Measurements from ENCODE around the gene TRIOBP.
A peak's percentile ranks its signal among the peaks of the same experiment; 100 is the strongest.
"Not testable (repeated sequence)": the region's sequence is repeated elsewhere in the genome, so short reads cannot be mapped to it uniquely, and the experiment has no call there.

Gene TRIOBP

GRCh38 chr22:37696260-37696656 is 590 bp upstream of the TRIOBP start:
- not testable (repeated sequence) for DNase-seq

DNA sequence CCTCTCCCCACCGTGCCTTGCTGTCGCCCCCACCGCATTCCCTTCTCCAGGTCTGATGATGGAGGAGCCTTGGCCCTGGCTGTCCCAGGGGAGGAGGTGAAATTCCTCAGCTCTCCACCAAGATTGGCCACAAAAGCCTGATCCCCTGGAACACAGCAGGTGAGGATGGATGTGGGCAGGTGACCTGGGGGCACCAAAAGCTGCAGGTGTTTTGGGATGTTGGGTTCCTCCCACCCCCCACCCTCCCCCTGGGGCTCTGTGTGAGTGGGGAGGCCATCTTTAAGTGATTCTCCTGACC is 639 bp downstream of the TRIOBP start:
- DNase-seq, result no peak

GRCh38 chr22:37701141-37701786 is 4.4 kb downstream of the TRIOBP start:
- no peak for DNase-seq

DNA sequence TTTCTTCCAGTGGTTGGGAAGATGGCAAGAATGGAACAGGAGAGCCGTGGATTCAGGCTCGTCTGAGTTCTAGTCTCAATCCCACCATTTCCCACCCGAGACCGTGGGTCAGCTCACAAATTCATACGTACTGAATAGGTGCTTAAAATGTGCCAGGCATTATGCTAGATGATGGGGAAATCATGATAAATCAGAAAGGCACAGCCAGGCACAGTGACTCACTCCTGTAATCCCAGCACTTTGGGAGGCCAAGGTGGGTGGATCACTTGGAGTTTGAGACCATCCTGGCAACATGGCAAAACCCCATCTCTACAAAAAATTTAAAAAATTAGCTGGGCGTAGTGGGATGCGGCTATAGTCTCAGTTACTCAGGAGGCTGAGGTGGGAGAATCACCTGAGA is 7.1 kb downstream of the TRIOBP start:
- DNase-seq, result no peak

- no peak for DNase-seq
These were observed 7.8 kb downstream of the TRIOBP start for GRCh38 chr22:37704645-37705044.

DNA sequence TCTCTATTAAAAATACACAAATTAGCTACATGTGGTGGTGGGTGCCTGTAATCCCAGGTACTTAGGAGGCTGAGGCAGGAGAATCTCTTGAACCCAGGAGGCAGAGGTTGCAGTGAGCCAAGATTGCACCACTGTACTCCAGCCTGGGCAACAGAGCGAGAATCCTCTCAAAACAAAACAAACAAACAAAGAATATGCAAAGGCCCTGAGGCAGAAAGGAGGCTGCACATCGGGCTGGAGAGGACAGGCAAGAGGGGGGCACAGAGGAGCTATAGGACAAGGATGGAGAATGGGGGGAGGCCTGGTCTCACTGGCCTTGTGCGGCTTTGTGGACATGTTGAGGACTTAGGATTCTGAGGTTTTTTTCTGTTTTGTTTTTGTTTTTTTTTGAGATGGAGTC is 8.4 kb downstream of the TRIOBP start:
- DNase-seq, result no peak

DNA sequence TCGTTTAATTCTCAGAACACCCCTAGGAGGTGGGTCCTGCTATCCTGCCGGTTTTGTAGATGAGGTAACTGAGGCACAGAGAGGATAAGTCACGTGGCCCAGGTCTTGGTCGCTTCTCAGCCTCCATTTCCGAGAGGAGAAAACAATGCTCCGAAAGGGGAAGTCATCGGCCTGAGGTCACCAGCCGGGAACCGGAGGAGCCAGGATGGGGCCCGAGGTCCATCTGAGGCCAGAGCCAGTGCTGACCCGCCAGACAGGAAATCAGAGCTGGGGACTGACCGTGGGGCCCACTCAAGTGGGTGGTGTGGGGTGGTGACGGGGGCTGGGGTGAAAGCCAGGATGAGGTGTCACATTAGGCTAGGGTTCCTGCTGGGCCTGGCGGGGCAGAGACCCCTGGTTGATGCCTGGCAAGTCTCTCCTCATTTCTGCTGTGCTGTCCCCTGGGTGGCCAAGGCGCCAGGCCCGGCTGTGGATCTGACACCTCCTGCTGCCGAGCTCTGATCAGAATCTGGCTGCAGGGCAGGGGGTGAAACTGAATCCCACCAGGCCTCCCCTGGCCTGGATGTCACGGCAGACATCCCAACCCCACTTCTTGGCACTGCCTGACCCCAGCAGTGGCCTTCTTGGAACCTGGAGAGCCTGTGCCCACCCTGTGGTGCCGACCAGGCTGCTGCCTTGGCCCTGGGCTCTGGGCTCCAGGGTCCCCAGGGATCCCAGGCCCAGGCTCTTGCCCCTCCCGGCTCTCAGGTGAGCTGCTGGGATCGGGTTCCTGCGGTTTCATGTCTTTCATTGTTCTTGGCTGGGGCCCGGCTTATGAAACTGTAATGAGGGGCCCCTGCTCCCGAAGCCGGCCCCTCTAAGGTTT is 12.0 kb downstream of the TRIOBP start:
- DNase-seq, result peak; percentile 74

DNA sequence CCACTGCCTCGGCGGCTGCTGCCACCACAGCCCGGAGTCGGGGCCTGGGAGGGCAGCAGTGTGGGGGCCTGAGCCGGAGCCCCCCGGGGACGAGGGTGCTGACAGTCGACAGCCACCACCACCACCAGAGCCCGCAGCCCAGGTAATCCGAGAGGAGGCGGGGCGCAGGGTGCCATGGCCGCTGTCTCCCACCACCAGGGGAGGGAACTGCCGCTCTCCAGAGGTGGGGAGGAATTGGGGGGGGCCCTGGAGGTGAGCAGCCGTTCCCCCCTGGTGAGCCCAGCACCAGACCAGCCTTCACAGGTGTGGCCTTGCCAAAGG is 12.6 kb downstream of the TRIOBP start:
- peak; percentile 74 for DNase-seq

GRCh38 chr22:37710675-37711074 is 13.8 kb downstream of the TRIOBP start:
- no peak for DNase-seq

DNA sequence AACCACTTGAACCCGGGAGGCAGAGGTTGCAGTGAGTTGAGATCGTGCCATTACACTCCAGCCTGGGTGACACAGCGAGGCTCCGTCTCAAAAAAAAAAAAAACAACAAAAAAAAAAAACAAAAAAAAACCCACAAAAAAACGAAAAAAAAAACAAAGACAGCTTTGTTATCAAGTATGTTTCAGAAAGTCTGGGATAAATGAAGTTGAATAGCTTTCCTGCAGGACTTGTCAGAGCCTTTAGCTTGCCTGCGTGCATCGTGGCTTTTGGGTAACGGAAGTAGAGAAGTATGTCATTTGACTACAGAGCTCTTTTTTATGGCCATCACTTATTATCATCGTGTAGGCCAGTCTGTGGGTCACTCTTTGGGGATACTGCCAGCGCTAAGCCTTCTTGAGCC is 14.6 kb downstream of the TRIOBP start:
- no peak for DNase-seq

DNA sequence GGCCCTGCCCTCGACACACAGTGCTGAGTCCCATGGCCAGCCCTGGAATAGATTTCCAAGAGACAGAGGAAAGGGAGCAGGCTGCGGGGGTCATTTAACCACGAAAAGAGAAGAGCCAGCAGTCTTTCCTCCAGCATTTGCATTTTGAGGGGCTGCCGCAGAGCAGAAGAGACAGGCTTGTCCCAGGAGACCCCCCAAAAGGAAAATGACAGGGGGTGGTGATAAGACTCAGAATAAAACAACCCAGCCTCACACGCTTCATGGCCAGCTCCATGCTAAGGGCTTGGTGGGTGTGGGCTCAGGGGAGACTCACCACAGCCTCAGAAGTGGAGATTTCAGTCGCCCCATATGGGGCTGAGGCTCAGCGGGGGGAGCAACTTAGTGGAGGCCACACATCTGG is 16.9 kb downstream of the TRIOBP start:
- no peak for DNase-seq

GRCh38 chr22:37714634-37715033 is 17.8 kb downstream of the TRIOBP start:
- DNase-seq, result no peak

GRCh38 chr22:37715760-37716159 is 18.9 kb downstream of the TRIOBP start:
- DNase-seq, result no peak

DNA sequence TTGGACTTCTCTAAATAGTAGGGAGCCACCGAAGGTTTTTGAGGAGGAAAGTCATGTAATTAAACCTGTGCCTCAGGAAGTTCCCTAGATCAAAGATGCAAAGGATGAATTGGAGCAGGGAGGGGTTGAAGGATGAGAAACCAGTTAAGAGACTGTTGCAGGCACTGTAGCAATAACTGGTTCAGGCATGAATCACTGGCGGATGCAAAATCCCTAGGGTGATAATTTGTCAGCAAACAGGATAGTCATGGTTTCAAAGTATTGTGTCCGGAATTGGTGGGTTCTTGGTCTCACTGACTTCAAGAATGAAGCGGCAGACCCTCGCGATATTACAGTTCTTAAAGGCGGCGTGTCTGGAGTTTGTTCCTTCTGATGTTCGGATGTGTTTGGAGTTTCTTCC is 19.9 kb downstream of the TRIOBP start:
- no peak for DNase-seq

- not testable (repeated sequence) for DNase-seq
These were observed 20.4 kb downstream of the TRIOBP start for GRCh38 chr22:37717235-37717634.

GRCh38 chr22:37717746-37718305 is 21.0 kb downstream of the TRIOBP start:
- not testable (repeated sequence) for DNase-seq

GRCh38 chr22:37725551-37726240 is 28.8 kb downstream of the TRIOBP start:
- no peak for DNase-seq

DNA sequence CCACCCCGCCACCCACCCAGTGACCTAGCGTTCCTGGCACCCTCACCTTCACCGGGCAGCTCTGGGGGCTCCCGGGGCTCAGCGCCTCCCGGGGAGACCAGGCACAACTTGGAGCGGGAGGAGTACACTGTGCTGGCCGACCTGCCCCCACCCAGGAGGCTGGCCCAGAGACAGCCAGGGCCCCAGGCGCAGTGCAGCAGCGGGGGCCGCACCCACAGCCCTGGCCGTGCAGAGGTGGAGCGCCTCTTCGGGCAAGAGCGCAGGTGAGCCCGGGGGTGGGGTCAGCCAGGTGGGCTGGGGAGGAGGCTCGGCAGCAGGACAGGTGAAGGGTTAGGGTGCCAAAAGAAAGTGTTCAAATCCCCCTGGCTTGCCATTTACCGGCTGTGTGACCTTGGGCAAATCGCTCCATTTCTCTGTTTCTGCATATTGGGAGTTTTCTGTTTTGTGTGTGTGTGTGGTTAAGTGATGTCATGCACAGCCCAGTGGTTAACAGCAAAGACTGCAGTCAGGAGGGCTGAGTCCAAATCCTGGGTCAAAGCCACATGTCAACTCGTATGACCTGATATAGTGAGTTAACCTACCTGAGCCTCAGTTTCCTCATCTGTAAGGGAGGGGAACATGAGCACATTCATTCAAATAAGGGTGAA is 29.5 kb downstream of the TRIOBP start:
- DNase-seq, result no peak

DNA sequence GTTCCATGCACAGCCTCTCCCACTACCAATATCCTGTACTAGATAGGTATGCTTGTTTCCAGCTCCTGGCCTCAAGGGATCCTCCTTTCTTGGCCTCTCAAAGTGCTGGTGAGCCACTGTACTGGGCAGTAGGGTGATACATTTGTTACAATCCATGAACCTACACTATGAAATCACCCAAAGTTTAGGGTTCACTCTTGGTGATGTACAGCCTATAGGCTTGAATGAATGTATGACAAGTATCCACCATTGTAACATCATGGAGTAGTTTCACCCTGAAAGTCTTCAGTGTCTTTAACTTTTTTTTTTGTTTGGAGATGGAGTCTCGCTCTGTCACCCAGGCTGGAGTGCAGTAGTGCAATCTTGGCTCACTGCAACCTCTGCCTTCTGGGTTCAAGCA is 31.8 kb downstream of the TRIOBP start:
- no peak for DNase-seq

- DNase-seq, result no peak
These were observed 35.1 kb downstream of the TRIOBP start for GRCh38 chr22:37731804-37732471.

DNA sequence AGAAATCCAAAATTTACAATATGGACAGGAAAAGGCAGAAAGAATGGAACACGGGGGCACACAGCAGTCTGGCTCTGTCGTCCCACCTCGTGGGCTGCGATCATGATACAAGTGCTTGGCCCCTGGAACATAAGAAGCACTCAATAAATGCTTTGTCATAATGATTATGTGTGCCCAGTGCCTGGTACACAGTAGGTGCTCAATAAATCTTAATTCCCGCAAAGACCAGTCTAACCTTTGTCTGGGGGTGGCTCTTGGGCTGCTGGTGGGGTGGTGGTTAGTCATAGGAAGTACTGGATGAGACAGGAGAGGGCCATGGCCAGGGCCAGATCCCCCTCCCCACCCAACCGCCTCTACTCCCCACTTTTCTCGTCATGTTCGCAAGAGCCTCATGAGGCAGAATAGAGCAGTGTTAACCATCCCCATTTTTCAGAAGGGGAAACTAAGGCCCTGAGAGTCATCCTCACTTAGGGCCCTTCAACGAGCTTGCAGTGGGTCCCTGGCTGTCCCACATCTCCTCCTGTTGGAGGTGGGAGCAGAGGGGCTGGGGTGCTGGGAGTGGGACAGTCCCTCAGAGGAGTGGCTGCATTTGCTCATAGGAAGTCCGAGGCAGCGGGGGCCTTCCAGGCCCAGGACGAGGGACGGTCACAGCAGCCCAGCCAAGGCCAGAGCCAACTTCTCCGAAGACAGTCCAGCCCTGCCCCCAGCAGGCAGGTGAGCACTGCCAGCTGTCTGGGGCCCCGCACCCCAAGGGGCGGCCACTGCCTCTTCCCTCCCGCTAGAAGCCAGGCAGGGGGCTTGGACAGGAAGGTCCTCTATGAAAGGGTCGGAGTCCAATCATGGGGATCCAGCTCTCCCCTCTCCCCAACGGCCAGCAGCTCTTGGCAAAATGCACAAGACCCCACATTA is 36.1 kb downstream of the TRIOBP start:
- no peak for DNase-seq
